Thoracic aorta (tissue), 2 donors: Measurements from ENCODE around the gene SGSM2. TPM values are rescaled to one million over a fixed set of nuclear protein-coding genes. Genes with fewer than 3 reads are reported as not detected.

Experiments used
- ATAC-seq: fragments of 150-250 bp; one replicate; pipeline ENCODE4 v1.8.0; 2017; ENCODE audit warnings: low read depth; ENCODE audit not compliant: insufficient number of reproducible peaks, low FRiP score
- DNase-seq: peaks from one replicate; pipeline ENCODE4 v3.0.0-alpha.2; 2020; ENCODE audit warnings: low spot score
- H3K27ac ChIP-seq, 2 donors: fragments of 200-600 bp; sonication (generic); 1 replicate in 1 of 2; 2 replicates in 1 of 2; pipeline ENCODE4 v1.5.1; 2016; ENCODE audit warnings: mild to moderate bottlenecking in 2 of 2, moderate library complexity in 2 of 2
- H3K27me3 ChIP-seq: fragments of 200-600 bp; sonication (generic); replicated peaks from 2 replicates; pipeline ENCODE4 v1.6.0; 2016; ENCODE audit warnings: mild to moderate bottlenecking; ENCODE audit not compliant: insufficient read depth
- H3K36me3 ChIP-seq: fragments of 200-600 bp; sonication (generic); one replicate; pipeline ENCODE4 v1.5.1; 2016
- H3K4me1 ChIP-seq, 2 donors: fragments of 200-600 bp; sonication (generic); 1 replicate in 1 of 2; 2 replicates in 1 of 2; pipeline versions ENCODE4 v1.5.1 to v1.6.0; 2016; ENCODE audit warnings: low read depth in 2 of 2, mild to moderate bottlenecking in 1 of 2; ENCODE audit not compliant: control insufficient read depth in 1 of 2
- H3K4me3 ChIP-seq: fragments of 200-600 bp; sonication (generic); 2 replicates; pipeline ENCODE4 v1.5.1; 2016; ENCODE audit warnings: mild to moderate bottlenecking
- H3K9me3 ChIP-seq: fragments of 200-600 bp; sonication (generic); 2 replicates; pipeline ENCODE4 v1.5.1; 2016
- CTCF ChIP-seq: fragments of 200-600 bp; sonication (generic); IDR thresholded peaks from one replicate; pipeline ENCODE4 v1.5.1; 2019; ENCODE audit warnings: antibody characterized with exemption
- total RNA-seq, 2 donors: library from RNA; depleted of rRNA; stranded (reverse); fragments of >200 nt; gene quantifications; one replicate each; pipeline versions ENCODE4 v1.1.0 to v1.2.3, GENCODE V29; 2016

The SGSM2 gene
- total RNA-seq, 2 donors from 2014 or later, result 58.1 to 70.3 TPM

- peak; percentile 85 for ATAC-seq
- peak; percentile 73 for DNase-seq
Observed at GRCh38 chr17:2416010-2416734, 78.9 kb downstream of the SGSM2 start.

GRCh38 chr17:2418572-2418971 lies 81.3 kb downstream of the SGSM2 start:
- Histone ChIP-seq H3K4me3 (no peak overlapping the region), H3K27ac (no peak overlapping the region), H3K9me3 (no peaks in the 10 kb centered on the region), H3K4me1 (peaks cover 0 to 5% of the 10 kb centered on the region in 2 donors), H3K36me3 (peaks cover 6% of the 10 kb centered on the region), H3K27me3 (no peaks in the 10 kb centered on the region)
- ATAC-seq (no peak), DNase-seq (no peak)
- TF ChIP-seq CTCF, result no peak

More at GRCh38 chr17:2416010-2416734, 78.9 kb downstream of the SGSM2 start:
- Histone ChIP-seq H3K27me3 (no peaks in the 10 kb centered on the region), H3K4me1 (peaks cover 7 to 20% of the 10 kb centered on the region in 2 donors), H3K36me3 (peaks cover 6% of the 10 kb centered on the region), H3K27ac (peak overlapping the region in 1 of 2 donors; percentile 26), H3K9me3 (no peaks in the 10 kb centered on the region), H3K4me3 (no peak overlapping the region)
- TF ChIP-seq CTCF, result peak; percentile 97

- Histone ChIP-seq H3K27me3 (no peaks in the 10 kb centered on the region), H3K4me3 (no peak overlapping the region), H3K9me3 (no peaks in the 10 kb centered on the region), H3K36me3 (peaks cover 6% of the 10 kb centered on the region), H3K27ac (no peak overlapping the region), H3K4me1 (peaks cover 0 to 5% of the 10 kb centered on the region in 2 donors)
- DNase-seq, result no peak
- no peak for ATAC-seq
- TF ChIP-seq CTCF, result no peak
Observed at GRCh38 chr17:2419486-2419885, 82.2 kb downstream of the SGSM2 start.

GRCh38 chr17:2420176-2420575 lies 82.9 kb downstream of the SGSM2 start:
- no peak overlapping the region for H3K27ac ChIP-seq

More at GRCh38 chr17:2420176-2420575, 82.9 kb downstream of the SGSM2 start:
- no peak overlapping the region for H3K4me3 ChIP-seq
- H3K9me3 ChIP-seq, result no peaks in the 10 kb centered on the region
- ATAC-seq (no peak), DNase-seq (no peak)
- no peaks in the 10 kb centered on the region for H3K27me3 ChIP-seq
- TF ChIP-seq CTCF, result no peak
- H3K4me1 ChIP-seq, result peaks cover 0 to 5% of the 10 kb centered on the region in 2 donors
- H3K36me3 ChIP-seq, result peaks cover 6% of the 10 kb centered on the region
